GM18502 (cell line): ENCODE measurements around the gene MFRP.

ENCODE experiments used
- ATAC-seq: cut with Tn5 transposase; IDR thresholded peaks from one replicate; pipeline ENCODE4 v1.9.1; 2021; ENCODE audit warnings: mild to moderate bottlenecking; ENCODE audit not compliant: unreplicated experiment, poor library complexity

MFRP gene

DNA sequence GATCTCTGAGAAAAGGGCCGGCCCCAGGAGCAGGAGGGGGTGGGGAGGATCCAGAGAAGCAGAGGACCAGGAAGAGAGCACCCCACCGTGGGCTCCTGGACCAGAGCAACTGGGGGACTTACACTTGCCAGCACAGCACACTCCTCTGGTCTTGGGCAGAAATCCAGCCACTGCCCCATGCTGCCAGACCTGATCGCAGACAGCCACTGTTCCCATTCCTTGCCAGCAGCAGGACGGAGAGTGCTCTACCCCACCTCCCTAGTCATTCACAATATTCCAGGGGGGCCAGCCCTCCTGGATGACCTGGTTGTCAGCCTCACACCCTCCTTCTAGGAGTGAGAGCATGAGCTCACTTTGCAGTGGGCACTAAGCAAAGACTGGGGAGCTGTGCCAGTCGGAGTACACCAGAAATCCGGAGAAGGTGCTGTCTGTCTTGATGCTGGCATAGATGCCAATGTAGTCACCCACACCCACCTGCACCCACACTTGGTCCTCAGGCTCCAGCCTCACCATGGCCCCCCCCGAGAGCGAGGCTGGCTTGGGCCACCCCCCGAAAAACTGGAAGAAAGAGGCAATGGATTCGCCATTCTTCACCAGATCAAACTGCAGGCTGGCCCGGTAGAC, 7.4 kb downstream of the MFRP start:
- ATAC-seq, result no peak

DNA sequence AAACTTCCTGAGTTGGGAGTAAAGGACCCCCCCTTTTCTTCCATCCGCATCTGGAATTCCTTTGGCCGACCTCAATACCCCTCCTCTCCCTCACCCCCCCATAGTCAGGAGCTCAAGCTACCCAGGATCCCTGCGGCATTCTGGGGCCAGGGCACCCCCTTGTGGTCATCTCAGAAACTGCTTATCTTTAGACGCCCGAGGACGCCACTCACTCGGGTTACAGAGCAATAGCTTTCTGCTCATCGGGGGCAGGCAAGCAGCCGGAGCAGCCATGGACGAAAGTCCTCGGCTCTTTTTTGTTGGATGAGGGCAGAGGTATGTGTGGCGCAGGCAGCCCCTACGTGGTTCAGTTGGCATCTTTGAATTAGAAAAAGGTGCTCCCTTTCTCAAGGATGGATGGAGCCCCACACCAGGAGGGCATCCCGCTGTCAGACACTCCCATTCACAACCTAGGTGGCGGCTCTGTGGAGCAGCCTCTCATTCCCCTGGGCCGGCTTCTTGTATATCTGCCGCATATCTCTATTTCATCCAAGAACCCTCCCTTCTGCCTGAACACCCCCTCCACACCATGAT, 8.1 kb downstream of the MFRP start:
- ATAC-seq, result no peak

DNA sequence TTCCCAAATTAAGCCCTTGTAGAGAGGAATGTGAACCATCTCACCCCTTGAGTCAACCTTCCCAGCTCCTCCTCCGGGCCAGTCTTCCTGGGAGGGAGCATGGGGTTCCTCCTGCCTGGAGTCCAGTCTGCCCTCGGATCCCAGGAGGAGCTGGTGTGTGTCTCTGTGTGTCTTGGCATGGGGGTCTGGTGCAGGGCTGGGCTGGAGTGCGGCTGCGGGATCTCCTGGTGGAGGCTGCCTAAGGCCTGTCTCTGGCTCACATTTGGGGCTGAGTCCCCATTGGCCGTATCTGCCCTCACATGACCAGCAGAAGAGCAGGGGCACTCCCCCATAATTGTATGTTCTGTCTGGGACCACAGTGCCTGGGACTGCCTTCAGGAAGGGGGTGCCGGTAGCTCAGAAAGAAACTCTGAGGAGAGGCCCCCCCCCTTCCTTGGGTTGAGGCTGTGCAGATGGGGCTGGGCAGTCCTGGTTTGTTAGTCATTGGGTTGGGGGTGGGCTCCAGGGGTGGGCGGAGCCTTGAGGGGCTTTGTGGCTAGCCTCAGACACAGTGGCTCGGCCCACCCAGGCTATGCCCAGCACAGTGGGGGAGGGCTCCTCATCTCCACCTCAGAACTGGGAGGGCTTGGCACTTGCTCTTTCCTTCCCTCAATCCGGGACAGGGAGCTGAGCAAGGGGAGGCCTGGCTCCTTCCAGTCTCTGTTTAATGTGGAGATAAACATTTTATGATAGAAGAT, 8.8 kb downstream of the MFRP start:
- no peak for ATAC-seq

DNA sequence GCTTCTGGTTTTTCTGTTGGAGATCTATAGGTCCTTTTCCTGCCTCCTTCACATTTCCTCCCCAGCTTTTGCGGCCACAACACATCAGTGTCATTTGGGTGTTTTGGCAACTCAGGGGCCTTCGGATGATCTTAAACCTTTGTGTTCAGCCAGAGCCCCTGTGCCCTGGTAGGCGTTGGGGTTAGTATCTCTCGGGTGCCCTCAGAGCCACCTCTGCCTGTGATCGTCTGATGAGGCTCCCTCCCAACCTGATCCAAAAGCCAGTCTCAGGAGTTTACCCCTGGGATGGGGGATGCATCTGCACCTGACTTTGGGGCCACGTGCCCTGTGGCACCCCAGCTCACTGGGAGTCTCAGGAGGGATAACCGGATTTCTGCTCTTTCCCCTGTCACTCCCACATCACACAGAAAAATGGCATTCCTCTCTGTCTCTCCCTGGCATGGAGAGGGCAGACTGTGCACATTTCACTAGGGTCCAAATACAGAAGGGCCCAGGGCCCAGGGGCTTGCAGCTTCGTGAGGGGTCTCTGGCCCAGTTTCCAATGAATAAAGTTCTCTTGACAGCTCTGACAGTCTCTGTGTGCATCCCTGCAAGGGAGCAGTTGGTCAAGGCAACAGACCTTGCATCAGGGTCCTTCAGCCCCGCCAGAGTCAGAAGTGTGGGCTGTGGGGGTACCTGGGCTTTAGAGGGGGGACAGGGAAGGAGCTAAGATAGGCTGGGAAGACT, 9.6 kb downstream of the MFRP start:
- no peak for ATAC-seq

DNA sequence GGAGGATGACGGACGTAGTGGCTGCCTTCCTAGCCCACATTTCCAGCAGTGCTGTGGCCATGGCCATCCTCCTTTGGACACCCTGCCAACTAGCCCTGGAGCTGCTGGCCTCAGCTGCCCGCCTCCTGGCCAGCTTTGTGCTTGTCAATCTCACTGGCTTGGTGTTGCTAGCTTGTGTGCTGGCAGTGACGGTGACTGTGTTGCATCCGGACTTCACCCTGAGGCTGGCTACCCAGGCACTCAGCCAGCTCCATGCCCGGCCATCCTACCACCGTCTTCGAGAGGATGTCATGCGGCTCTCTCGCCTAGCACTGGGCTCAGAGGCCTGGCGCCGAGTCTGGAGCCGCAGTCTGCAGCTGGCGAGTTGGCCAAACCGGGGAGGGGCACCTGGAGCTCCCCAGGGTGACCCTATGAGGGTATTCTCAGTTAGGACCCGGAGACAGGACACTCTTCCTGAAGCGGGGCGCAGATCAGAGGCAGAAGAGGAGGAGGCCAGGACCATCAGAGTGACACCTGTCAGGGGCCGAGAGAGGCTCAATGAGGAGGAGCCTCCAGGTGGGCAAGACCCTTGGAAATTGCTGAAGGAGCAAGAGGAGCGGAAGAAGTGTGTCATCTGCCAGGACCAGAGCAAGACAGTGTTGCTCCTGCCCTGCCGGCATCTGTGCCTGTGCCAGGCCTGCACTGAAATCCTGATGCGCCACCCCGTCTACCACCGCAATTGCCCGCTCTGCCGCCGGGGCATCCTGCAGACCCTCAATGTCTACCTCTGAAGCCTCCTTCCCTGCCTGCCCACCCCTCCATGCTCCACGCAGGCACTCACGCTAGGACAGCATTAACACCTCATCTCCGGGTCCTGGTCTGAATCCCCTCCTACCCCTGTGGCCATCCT, 10.6 kb downstream of the MFRP start:
- ATAC-seq, result no peak

DNA sequence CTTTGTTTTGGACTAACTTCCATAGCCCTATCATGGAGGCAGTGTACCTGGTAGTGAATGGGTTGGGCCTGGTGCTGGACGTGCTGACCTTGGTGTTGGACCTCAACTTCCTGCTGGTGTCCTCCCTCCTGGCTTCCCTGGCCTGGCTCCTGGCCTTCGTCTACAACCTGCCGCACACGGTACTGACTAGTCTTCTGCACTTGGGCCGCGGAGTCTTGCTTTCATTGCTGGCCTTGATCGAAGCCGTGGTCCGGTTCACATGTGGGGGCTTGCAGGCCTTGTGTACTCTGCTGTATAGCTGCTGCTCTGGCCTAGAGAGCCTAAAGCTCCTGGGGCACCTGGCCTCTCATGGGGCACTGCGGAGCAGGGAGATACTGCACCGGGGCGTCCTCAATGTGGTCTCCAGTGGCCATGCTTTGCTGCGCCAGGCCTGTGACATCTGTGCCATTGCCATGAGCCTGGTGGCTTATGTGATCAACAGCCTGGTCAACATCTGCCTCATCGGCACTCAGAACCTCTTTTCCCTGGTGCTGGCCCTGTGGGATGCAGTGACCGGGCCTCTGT, 11.3 kb downstream of the MFRP start:
- ATAC-seq, result no peak

DNA sequence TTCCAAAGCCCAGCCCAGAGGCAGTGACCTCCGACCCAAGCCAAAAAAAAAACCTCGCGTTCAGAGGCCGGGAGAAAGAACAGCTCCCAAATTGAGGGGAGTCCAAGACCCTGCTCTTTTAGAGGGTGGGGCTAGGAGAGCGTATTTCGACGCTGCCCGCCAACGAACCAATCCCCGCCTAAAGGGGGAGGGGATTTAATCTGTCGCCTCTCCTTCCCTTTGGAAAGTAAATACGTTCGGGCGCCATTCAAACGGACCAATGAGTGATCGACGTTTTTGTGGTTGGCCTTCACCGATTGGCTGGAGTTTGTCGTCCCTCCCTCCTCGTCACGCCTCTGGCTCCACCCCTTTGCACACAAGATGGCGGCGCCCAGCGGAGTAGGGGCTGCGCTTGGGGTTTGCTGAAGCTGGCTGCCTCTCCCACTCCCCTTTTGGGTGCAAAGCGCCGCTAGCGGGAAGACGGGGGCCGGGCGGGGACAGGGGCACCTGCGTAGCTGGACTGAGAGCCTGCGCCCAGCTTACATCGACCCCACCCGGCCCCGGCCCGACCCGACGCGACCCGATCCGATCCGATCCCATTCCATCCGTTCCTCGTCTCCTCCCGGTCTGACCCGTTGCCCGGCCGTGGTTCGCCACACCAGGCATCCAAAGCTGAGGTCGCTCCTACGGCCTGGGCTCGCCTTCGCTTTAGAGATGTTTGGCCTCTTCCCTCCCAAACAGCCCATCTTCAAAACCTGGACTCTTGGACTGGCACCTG, 12.2 kb downstream of the MFRP start, which contains the start of gene RNF26:
RNF26 (plus strand) TSS at position 354 of the 757 bp plus-strand sequence. CDS start 596 bp downstream, outside the sequence.
- ATAC-seq, result peak; percentile 93

DNA sequence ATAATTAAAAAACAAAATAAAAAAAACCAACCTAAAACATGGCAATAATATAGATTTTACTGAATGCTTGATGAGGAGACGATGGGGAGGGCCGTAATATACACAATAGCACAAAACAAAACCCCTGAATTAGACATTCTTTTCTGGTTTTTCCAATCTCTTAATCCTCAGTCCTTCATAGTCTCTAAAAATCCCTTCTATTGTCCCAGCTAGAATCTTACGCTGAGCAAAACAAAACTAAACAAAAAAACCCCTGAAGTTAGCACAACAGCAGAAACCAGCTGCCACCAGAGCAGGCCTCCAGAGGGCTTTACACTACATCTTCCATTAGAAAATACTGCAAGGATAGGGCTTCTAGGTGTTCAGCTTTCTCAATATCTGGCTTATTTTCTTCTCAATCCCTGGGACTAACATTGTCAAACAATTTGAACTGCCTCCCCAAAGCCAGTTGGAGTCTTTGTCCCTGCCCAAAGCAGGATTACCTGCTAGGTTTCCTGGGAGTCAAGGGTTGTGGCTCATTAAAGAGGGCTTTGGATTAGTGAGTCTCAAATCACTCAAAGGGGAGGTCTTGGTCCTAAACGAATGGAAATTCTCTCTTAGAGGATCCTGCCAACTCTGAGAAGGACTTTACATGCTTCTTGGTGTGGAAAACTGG, 14.3 kb downstream of the MFRP start:
- no peak for ATAC-seq

DNA sequence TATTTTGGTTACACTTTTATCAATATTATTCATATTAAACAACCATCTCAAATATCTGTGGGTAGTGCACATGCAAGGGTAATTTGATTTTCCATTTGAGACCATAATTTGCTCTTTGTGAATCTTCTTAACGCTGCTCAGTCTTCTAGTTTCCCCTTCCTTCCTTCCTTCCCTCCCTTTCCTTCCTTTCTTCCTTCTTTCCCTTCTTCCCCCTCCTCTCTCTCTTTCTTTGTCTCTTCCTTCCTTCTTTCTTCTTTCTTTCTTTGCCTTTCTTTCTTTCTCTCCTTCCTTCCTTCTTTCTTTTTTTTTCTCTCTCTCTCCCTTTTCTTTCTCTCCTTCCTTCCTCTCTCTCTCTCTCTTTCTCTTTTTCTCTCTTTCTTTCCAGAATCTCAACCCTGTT, 16.3 kb downstream of the MFRP start:
- no peak for ATAC-seq

DNA sequence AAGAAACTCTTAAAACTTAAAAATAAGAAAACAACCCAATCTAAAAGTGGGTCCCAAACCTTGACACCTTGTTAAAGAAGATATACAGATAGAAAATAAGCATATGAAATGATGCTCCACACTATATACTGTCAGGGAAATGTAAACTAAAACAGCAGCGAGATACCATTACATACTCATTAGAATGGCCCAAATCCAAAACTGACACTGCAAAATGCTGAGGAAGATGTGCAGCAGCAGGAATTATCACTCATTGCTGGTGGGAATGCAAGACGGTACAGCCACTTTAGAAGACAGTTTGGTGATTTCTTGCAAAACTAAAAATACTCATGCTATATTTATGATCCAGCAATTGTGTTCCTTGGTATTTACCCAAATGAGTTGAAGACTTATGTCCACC, 17.2 kb downstream of the MFRP start:
- ATAC-seq, result no peak

DNA sequence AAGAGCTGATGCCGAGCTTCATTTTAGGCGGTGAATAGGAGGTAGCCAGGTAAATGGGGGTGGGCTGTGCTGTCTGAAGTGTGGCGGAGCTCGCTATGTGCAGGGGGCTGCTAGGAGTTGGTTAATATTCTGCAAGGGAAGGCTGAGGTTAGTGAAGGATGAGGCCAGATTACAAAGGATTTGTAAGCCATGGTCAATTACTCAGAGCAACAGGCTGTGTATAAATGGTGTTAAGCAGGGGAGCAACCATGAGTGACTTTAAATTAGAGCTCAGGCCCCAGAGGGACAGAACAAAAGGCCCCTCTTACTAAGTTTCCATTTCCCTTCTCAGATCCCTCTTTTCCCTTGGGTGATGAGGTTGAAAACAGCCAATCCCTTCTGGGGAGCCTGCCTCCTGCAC, 22.3 kb downstream of the MFRP start:
- ATAC-seq, result no peak

DNA sequence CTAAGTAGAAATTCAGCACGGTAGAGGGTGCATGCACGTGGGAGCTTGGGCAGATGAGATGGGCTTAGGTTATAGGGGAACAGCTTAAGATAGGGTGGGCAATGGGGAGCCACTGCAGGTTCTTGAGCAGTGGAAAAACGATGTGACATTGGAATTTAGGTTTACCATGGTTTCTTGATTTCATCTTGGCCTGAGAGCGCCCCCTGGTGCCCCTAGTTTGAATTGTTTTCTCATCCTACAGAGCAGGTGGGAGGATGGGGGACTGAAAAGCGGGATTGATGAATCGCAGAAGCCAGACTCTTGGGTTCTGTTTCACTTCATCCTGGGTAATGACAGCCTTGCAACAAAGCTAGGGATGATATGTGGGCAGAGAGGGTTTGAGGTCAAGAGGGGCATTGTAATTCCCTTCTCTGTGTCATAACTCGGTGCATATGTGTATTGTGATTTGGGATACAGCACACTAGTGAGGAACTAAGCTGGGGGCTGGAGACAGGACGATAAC, 22.9 kb downstream of the MFRP start:
- ATAC-seq, result no peak

DNA sequence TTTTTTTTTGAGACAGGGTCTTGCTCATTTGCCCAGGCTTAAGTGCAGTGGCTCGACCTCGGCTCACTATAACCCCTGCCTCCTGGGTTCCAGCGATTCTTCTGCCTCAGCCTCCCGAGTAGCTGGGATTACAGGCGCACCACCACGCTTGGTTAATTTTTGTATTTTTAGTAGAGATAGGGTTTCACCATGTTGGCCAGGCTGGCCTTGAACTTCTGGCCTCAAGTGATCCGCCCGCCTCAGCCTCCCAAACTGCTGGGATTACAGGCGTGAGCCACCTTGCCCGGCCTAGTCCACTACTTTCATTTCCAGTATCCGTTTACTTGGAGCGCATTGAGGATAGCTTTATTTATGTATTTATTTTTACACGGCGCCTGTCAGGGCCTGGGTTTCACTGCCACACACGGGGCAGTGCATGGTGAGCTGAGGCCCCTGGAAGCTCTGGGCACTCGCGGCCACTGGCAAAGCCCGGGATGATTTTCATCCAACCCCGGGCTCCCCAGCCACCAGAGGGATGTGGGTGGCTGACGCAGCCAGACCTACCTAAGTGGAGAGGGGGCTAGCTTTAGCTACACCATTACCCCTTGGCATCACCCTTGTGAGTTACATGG, 23.5 kb downstream of the MFRP start:
- no peak for ATAC-seq

DNA sequence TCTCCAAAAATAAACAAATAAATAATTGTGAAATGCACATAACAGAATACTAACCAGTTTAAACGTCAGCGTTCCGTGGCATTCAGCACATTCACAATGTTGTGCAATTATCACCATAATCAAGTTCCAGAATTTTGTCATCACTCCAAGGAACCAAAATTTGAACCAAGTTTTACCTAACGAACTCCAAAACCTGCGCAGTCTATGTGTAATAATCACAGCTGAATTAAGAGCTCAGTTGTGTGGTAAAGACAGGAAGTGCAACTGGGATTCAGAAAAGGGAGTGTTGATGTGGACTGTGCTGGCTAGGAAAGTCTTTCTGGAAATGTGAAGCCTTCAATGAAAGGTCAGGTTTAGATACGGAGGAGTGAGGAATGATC, 24.2 kb downstream of the MFRP start:
- ATAC-seq, result no peak

DNA sequence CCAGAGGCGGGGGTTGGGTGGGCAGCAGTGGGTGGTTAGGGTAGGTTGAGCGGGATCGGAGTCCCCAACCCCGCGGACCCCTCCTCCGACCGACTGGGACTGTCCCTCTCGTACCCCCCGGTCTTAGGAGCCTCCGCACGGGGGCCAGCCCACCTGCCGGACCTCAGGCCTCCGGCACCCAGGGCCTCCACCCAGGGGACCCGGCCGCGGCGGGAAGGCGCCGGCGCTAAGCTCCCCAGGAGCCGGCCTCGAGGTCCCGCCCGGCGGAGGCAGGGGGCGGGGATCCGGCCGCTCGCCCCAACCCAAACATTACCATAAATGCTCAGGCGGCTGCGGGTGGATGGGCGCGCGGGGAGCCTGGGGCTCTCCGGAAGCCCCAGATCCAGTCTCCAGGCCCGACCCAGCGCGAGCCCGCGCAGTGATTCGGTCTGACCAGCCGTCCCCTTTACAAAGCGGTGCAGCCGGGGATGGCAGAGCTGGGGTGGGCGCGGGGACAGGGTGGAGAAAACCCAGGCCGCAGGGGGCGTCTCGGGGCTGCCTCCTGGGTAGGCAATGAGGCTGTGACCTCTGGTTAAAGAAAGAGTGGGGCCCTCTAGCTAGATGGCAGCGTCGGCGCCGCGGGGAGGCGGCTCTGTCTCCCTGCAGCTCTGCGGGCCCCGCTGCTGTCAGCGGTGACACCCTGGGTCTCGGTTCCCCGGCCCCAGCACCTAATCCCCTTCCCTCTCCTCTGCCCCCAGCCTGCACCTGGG, 25.6 kb downstream of the MFRP start:
- peak; percentile 43 for ATAC-seq

DNA sequence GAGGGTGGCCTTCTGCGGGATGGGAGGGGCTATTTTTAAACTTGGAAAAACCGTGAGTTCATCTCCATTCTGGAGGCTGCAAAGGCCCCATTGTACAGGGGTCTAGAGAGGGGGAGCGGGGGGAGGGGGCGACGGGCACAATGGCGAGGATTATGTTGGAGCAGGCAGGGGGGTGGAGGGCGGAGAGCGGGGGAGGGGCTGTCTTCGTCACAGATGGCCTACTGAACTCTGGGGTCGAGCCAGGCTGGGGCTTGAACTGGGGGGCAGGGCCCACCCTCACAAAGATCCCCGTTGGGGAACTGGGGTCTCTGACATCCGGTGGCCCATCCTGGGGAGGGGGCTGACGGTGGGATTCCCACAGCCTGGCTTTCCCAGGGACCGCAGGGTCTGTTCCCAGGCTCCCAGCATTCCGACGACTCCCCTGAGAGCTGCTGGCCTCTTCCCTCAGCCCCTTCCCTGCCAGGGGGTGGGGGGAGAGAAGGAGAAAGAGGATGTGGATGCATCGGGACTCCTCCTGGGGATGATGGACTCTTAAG, 26.2 kb downstream of the MFRP start:
- no peak for ATAC-seq

DNA sequence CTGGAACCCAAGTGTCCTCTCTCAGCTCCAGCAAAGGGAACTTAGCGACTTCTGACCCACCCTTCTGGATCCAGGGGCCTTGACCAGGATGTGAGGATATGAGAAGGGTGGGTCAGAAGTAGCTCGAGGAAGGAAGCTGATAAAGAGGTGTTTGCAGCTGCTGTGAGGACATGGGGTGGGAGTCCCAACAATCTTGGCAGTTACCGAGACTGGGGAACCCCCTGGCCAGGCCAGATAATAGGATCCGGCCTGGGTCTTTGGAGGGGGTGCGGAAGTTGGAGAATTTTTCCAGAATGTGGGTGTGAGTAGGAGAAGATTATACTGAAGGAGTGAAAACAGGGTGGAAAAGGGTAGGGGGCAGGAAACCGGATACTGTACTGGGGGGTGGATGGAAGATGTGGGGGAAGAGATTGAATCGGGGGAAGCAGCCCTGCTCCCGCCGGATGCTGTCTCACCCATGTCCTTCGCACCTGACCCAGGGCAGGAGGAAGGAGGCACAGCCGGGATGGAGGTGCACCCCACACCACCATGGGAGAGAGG, 26.7 kb downstream of the MFRP start:
- ATAC-seq, result no peak
